DOHH2 (cell line): Measurements from ENCODE around the gene PDE4B.

ENCODE experiments used
- EZH2phosphoT487 ChIP-seq: fragments of 200-600 bp; sonication (generic); IDR thresholded peaks from 2 replicates; pipeline ENCODE4 v1.6.1; 2017; ENCODE audit warnings: borderline replicate concordance, mild to moderate bottlenecking, antibody characterized with exemption, low read length, moderate library complexity, mixed read lengths
- TF ChIP-seq, protein P1 (sequence below): fragments of 200-600 bp; sonication (generic); IDR thresholded peaks from one replicate; pipeline ENCODE4 v1.5.1; 2014; ENCODE audit warnings: antibody characterized with exemption, mild to moderate bottlenecking, low read depth, low read length; ENCODE audit not compliant: poor library complexity, severe bottlenecking

DNA sequence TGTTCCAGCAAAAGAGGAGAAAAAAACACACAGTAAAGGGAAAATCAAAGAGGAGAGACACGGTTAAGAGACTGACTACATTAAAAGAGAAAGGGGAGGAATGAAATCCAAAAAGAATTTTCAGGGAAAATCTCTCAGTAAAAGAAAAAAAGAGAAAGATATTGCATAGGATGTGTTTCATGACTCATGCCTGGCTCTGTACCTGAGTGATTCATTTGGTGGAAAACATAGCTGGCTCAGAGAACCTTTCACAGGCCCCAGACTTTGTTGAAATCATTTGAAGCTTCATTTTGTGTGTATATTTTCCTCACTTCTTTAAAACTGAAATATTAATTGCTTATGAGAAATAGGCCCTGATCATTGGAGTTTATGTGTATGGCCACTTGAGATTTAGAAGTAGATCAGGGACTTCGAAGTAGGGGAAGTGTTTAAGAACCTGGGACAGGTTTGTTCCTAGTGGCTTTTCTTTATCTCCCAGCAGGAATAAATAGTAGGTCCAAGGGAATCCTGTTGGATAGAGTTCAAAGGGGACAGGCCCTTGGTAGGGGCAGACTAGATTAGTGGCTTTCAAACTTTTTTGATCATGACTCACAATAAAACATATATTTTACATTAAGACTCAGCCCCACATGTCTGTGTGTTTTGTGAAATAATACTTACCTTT lies 502.1 kb downstream of the PDE4B start:
- TF ChIP-seq, protein P1, sequence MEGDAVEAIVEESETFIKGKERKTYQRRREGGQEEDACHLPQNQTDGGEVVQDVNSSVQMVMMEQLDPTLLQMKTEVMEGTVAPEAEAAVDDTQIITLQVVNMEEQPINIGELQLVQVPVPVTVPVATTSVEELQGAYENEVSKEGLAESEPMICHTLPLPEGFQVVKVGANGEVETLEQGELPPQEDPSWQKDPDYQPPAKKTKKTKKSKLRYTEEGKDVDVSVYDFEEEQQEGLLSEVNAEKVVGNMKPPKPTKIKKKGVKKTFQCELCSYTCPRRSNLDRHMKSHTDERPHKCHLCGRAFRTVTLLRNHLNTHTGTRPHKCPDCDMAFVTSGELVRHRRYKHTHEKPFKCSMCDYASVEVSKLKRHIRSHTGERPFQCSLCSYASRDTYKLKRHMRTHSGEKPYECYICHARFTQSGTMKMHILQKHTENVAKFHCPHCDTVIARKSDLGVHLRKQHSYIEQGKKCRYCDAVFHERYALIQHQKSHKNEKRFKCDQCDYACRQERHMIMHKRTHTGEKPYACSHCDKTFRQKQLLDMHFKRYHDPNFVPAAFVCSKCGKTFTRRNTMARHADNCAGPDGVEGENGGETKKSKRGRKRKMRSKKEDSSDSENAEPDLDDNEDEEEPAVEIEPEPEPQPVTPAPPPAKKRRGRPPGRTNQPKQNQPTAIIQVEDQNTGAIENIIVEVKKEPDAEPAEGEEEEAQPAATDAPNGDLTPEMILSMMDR, result no peak
- no peak for TF ChIP-seq EZH2phosphoT487
